DOHH2 (cell line): Measurements from ENCODE around the gene INSR.
A peak's percentile ranks its signal among the peaks of the same experiment; 100 is the strongest.

Experiments used
- H3F3A ChIP-seq: fragments of 200-600 bp; sonication (generic), shearing (Covaris generic); 2 replicates; pipeline ENCODE4 v1.6.0; 2016; ENCODE audit warnings: antibody characterized with exemption, mild to moderate bottlenecking; ENCODE audit not compliant: control insufficient read depth, insufficient read depth
- H3K27ac ChIP-seq: fragments of 200-600 bp; sonication (generic); 2 replicates; pipeline ENCODE4 v1.5.1; 2014; ENCODE audit warnings: low read depth, mild to moderate bottlenecking, low read length, moderate library complexity
- H3K27me3 ChIP-seq: fragments of 200-600 bp; sonication (generic); 2 replicates; pipeline ENCODE4 v1.6.1; 2014; ENCODE audit warnings: mild to moderate bottlenecking, low read length, mixed read lengths; ENCODE audit not compliant: control insufficient read depth
- H3K36me3 ChIP-seq: fragments of 200-600 bp; sonication (generic); 2 replicates; pipeline ENCODE4 v1.6.1; 2014; ENCODE audit warnings: mild to moderate bottlenecking, low read length, moderate library complexity, mixed read lengths; ENCODE audit not compliant: control insufficient read depth
- H3K4me1 ChIP-seq: fragments of 200-600 bp; sonication (generic); 2 replicates; pipeline ENCODE4 v1.6.1; 2014; ENCODE audit warnings: mild to moderate bottlenecking, low read length, mixed read lengths; ENCODE audit not compliant: control insufficient read depth
- H3K4me2 ChIP-seq: fragments of 200-600 bp; sonication (generic); 2 replicates; pipeline ENCODE4 v1.6.0; 2014; ENCODE audit warnings: mild to moderate bottlenecking, low read length, moderate library complexity
- H3K4me3 ChIP-seq: fragments of 200-600 bp; sonication (generic); 2 replicates; pipeline ENCODE4 v1.5.1; 2014; ENCODE audit warnings: mild to moderate bottlenecking, low read length, mixed read lengths
- H3K79me2 ChIP-seq: fragments of 200-600 bp; sonication (generic); 2 replicates; pipeline ENCODE4 v1.6.1; 2014; ENCODE audit warnings: mild to moderate bottlenecking, low read length, mixed read lengths; ENCODE audit not compliant: control insufficient read depth
- H3K9me2 ChIP-seq: fragments of 200-600 bp; sonication (generic); replicated peaks from 2 replicates; pipeline ENCODE4 v1.6.1; 2014; ENCODE audit warnings: mild to moderate bottlenecking, low read length, mixed read lengths; ENCODE audit not compliant: control insufficient read depth
- H3K9me3 ChIP-seq: fragments of 200-600 bp; sonication (generic); 2 replicates; pipeline ENCODE4 v1.6.1; 2014; ENCODE audit warnings: antibody characterized with exemption, low read length, mixed read lengths; ENCODE audit not compliant: control insufficient read depth, insufficient read depth
- H4K20me1 ChIP-seq: fragments of 200-600 bp; sonication (generic); 2 replicates; pipeline ENCODE4 v1.6.0; 2014; ENCODE audit warnings: low read depth, mild to moderate bottlenecking, antibody characterized with exemption, low read length, moderate library complexity; ENCODE audit not compliant: control insufficient read depth, insufficient read depth
- EZH2phosphoT487 ChIP-seq: fragments of 200-600 bp; sonication (generic); IDR thresholded peaks from 2 replicates; pipeline ENCODE4 v1.6.1; 2017; ENCODE audit warnings: borderline replicate concordance, mild to moderate bottlenecking, antibody characterized with exemption, low read length, moderate library complexity, mixed read lengths
- TF ChIP-seq, protein P1 (sequence below): fragments of 200-600 bp; sonication (generic); IDR thresholded peaks from one replicate; pipeline ENCODE4 v1.5.1; 2014; ENCODE audit warnings: antibody characterized with exemption, mild to moderate bottlenecking, low read depth, low read length; ENCODE audit not compliant: poor library complexity, severe bottlenecking

Gene INSR

DNA sequence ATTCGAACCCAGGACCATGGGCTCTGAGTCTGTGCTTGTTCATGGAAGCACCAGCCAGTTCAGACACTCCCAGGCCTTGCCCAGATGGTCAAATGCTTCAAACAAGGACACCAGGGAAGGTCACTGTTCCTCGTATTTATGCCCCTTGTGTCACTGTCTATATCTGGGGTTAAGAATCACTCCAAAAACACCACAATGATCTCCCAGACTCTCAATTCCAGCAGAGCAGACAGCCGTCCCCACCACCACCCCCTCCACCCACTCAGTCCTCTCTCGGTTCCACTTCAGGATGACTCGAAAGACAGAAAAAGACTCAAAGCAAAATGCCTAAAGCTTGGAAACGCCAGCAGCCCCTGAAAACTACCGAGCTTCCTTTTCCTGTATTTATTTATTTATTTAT lies 79.0 kb downstream of the INSR start:
- H3K79me2 ChIP-seq = no peaks in the 10 kb centered on the region
- no peaks in the 10 kb centered on the region for H3K36me3 ChIP-seq
- H3K9me3 ChIP-seq = peaks cover 4% of the 10 kb centered on the region; the same call in 1 of the 2 replicates
- no peaks in the 10 kb centered on the region for H4K20me1 ChIP-seq
- H3K27me3 ChIP-seq = peaks cover 14% of the 10 kb centered on the region
- no peaks in the 10 kb centered on the region for H3F3A ChIP-seq
- H3K9me2 ChIP-seq = no peaks in the 10 kb centered on the region
- TF ChIP-seq EZH2phosphoT487 = no peak
- TF ChIP-seq, protein P1, sequence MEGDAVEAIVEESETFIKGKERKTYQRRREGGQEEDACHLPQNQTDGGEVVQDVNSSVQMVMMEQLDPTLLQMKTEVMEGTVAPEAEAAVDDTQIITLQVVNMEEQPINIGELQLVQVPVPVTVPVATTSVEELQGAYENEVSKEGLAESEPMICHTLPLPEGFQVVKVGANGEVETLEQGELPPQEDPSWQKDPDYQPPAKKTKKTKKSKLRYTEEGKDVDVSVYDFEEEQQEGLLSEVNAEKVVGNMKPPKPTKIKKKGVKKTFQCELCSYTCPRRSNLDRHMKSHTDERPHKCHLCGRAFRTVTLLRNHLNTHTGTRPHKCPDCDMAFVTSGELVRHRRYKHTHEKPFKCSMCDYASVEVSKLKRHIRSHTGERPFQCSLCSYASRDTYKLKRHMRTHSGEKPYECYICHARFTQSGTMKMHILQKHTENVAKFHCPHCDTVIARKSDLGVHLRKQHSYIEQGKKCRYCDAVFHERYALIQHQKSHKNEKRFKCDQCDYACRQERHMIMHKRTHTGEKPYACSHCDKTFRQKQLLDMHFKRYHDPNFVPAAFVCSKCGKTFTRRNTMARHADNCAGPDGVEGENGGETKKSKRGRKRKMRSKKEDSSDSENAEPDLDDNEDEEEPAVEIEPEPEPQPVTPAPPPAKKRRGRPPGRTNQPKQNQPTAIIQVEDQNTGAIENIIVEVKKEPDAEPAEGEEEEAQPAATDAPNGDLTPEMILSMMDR = no peak
- peaks cover 21% of the 10 kb centered on the region for H3K4me1 ChIP-seq
- H3K27ac ChIP-seq = no peak overlapping the region
- no peak overlapping the region for H3K4me3 ChIP-seq
- no peak overlapping the region for H3K4me2 ChIP-seq

DNA sequence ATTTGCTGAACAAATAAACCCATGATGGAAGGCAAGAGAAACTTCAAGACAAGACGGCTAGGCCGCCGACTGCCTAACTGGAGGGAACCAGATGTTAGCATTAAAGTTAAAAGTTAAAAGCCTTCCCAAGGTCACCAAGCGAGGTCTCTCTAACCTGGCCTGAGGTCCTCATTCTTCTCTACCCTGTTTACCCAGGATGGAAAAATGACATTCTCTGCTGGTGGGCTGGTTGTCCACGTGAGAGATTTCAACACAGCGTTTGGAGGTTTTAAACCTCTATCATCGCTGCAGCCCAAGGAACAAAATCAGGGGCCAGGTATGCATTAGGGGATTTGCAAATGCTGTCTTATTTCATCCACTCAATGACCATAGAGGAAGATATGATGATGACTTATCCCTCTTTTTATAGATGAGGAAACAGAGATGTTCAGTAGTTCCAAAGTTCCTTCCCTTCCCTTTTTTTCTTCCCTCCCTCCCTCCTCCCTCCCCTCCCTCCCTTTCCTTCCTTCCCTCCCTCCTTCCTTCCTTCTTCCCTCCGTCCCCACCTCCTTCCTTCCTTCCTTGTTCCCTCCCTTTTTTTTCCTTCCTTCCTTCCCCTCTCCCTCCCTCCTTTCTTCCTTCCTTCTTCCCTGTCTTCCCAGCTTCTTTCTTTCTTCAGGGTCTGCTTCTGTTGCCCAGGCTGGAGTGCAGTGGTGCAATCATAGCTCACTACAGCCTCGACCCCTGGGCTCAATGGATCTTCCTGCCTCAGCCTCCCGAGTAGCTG lies 79.7 kb downstream of the INSR start:
- Histone ChIP-seq H3K4me2 (no peak overlapping the region), H3K27ac (no peak overlapping the region), H3K4me3 (no peak overlapping the region), H3K4me1 (peaks cover 26% of the 10 kb centered on the region), H3K9me3 (no peaks in the 10 kb centered on the region), H3K36me3 (no peaks in the 10 kb centered on the region), H3K9me2 (no peaks in the 10 kb centered on the region), H3K79me2 (no peaks in the 10 kb centered on the region), H3K27me3 (peaks cover 14% of the 10 kb centered on the region), H4K20me1 (no peaks in the 10 kb centered on the region), H3F3A (no peaks in the 10 kb centered on the region)
- no peak for TF ChIP-seq EZH2phosphoT487
- TF ChIP-seq, protein P1 = no peak

DNA sequence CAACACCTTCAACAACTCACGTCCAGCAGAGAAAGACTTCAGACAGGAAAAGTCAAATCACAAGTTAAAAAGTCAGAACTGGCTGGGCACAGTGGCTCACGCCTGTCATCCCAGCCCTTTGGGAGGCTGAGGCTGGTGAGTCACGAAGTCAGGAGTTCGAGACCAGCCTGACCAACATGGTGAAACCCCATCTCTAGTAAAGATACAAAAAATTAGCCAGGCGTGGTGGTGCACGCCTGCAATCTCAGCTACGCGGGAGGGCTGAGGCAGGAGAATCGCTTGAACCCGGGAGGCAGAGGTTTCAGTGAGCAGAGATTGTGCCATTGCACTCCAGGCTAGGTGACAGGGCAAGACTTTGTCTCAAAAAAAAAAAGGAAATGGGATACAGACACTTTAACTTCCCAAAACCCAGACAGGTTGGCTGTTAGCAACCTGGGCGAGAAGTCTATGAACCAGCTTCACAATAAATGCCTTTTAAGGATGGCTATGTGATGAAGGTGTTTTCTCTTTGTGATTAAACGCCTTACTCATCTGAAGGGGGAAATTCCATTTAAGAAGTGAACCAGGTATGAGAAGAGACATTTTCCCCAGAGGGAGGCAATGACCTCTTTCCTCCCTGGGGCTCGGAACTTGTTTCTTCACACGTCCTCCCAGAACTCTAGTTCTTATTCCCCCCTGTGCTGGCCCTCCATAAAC lies 80.4 kb downstream of the INSR start:
- H3F3A ChIP-seq = no peaks in the 10 kb centered on the region
- no peak overlapping the region for H3K4me3 ChIP-seq
- no peaks in the 10 kb centered on the region for H3K36me3 ChIP-seq
- peak overlapping the region; percentile 40; the same call in 1 of the 2 replicates for H3K4me2 ChIP-seq
- no peaks in the 10 kb centered on the region for H4K20me1 ChIP-seq
- TF ChIP-seq, protein P1 = no peak
- no peak for TF ChIP-seq EZH2phosphoT487
- no peaks in the 10 kb centered on the region for H3K9me2 ChIP-seq
- no peak overlapping the region for H3K27ac ChIP-seq
- H3K4me1 ChIP-seq = peaks cover 26% of the 10 kb centered on the region
- no peaks in the 10 kb centered on the region for H3K9me3 ChIP-seq
- peaks cover 14% of the 10 kb centered on the region for H3K27me3 ChIP-seq
- H3K79me2 ChIP-seq = no peaks in the 10 kb centered on the region
